GM03348 (cell line): ENCODE results near the gene MMP15.

Source experiments
- DNase-seq: peaks from one replicate; pipeline ENCODE4 v3.0.0; 2012; ENCODE audit warnings: low spot score

Gene MMP15

GRCh38 chr16:58035356-58036170 lies 10.0 kb downstream of the MMP15 start:
- no peak for DNase-seq

- no peak for DNase-seq
Measured at GRCh38 chr16:58036943-58037342, 11.4 kb downstream of the MMP15 start.

GRCh38 chr16:58037365-58038057 lies 12.0 kb downstream of the MMP15 start:
- no peak for DNase-seq

GRCh38 chr16:58038219-58038641 lies 12.7 kb downstream of the MMP15 start:
- DNase-seq, result no peak

GRCh38 chr16:58039829-58040495 lies 14.4 kb downstream of the MMP15 start:
- no peak for DNase-seq

- DNase-seq, result no peak
Measured at GRCh38 chr16:58040496-58040846, 14.9 kb downstream of the MMP15 start.

- DNase-seq, result no peak
Measured at GRCh38 chr16:58040945-58041627, 15.5 kb downstream of the MMP15 start.

- DNase-seq, result no peak
Measured at GRCh38 chr16:58041628-58041955, 16.0 kb downstream of the MMP15 start.

- DNase-seq, result no peak
Measured at GRCh38 chr16:58042001-58042885, 16.7 kb downstream of the MMP15 start.

- no peak for DNase-seq
Measured at GRCh38 chr16:58042886-58043515, 17.4 kb downstream of the MMP15 start.

GRCh38 chr16:58043571-58044155 lies 18.1 kb downstream of the MMP15 start:
- no peak for DNase-seq

- no peak for DNase-seq
Measured at GRCh38 chr16:58044266-58045019, 18.9 kb downstream of the MMP15 start.

GRCh38 chr16:58045096-58045495 lies 19.5 kb downstream of the MMP15 start:
- no peak for DNase-seq

GRCh38 chr16:58046054-58046881 lies 20.7 kb downstream of the MMP15 start:
- DNase-seq, result no peak

- no peak for DNase-seq
Measured at GRCh38 chr16:58046936-58047335, 21.4 kb downstream of the MMP15 start.

GRCh38 chr16:58047557-58048348 lies 22.2 kb downstream of the MMP15 start:
- no peak for DNase-seq

- DNase-seq, result no peak
Measured at GRCh38 chr16:58048494-58049231, 23.1 kb downstream of the MMP15 start.
